ENCODE data around the gene FOXC2. TPM values are rescaled to one million over a fixed set of nuclear protein-coding genes. Genes with fewer than 3 reads are reported as not detected.
A peak's percentile ranks its signal among the peaks of the same experiment; 100 is the strongest.

The FOXC2 gene
- total and polyA plus RNA-seq, 2 experiments from 2014 or later, result 2.4 to 3.7 TPM

- Histone ChIP-seq H3K9me3 (ENCODE audit: low read depth) (no peaks in the 10 kb centered on the region), H3K27me3 (no peaks in the 10 kb centered on the region), H3K4me1 (ENCODE audit: low read depth) (peaks cover 6% of the 10 kb centered on the region), H3K36me3 (no peaks in the 10 kb centered on the region), H3K4me3 (no peak overlapping the region), H3K27ac (no peak overlapping the region)
- no peak for DNase-seq (ENCODE audit: low read depth in 1 of 2, low spot score in 1 of 2)
- TF ChIP-seq, protein P1, sequence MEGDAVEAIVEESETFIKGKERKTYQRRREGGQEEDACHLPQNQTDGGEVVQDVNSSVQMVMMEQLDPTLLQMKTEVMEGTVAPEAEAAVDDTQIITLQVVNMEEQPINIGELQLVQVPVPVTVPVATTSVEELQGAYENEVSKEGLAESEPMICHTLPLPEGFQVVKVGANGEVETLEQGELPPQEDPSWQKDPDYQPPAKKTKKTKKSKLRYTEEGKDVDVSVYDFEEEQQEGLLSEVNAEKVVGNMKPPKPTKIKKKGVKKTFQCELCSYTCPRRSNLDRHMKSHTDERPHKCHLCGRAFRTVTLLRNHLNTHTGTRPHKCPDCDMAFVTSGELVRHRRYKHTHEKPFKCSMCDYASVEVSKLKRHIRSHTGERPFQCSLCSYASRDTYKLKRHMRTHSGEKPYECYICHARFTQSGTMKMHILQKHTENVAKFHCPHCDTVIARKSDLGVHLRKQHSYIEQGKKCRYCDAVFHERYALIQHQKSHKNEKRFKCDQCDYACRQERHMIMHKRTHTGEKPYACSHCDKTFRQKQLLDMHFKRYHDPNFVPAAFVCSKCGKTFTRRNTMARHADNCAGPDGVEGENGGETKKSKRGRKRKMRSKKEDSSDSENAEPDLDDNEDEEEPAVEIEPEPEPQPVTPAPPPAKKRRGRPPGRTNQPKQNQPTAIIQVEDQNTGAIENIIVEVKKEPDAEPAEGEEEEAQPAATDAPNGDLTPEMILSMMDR (IDR thresholded peaks at IDR 0.05; ENCODE audit: low read depth, low read length), result no peak
Observed at GRCh38 chr16:86611941-86612340, 45.3 kb downstream of the FOXC2 start.

DNA sequence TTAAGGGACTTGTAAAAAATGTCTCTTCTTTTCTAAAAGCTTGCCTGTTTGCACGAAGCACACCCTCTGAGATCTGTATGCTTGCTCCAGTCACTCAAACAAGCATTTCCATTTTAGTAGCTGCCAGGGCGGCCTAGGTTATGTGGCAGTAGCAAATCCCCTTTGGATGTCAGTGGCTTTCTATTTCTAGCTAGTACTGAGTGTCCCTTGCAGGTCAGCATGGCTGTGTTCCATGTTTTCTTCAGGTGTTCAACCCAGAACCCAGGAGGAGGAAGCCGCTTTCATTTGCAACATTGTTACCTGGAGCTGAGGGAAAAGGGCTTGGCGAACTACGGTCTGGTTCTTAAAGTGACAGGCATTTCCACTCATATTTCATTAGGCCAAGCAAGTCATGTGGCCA, 48.1 kb downstream of the FOXC2 start:
- no peaks in the 10 kb centered on the region for H3K9me3 ChIP-seq (ENCODE audit: low read depth)
- H3K4me1 ChIP-seq (ENCODE audit: low read depth), result peaks cover 6% of the 10 kb centered on the region
- DNase-seq (ENCODE audit: low read depth in 1 of 2, low spot score in 1 of 2), result peak in 1 of 2 donors; percentile 14
- no peaks in the 10 kb centered on the region for H3K27me3 ChIP-seq
- no peaks in the 10 kb centered on the region for H3K36me3 ChIP-seq
- no peak overlapping the region for H3K4me3 ChIP-seq
- TF ChIP-seq, protein P1 (IDR thresholded peaks at IDR 0.05; ENCODE audit: low read depth, low read length), result no peak
- H3K27ac ChIP-seq, result no peak overlapping the region

DNA sequence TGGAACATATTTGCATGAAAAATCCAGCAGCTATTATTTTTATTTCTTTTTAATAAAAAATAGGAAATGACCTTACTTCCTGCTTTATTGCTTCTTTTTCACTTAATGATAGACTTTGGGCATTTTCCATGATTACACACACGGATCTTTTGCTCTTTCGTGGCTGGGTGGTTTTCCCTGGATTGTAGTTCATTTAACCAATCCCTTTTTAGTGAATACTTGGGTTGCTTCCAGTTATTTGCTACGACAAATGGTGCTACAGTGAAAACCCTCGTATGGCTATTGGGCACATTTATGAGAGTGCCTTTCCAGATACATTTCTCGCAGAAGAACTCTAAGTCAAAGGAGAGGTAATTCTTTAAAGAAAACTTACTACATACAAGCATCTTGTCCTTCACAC, 50.3 kb downstream of the FOXC2 start:
- Histone ChIP-seq H3K4me1 (ENCODE audit: low read depth) (no peaks in the 10 kb centered on the region), H3K27me3 (no peaks in the 10 kb centered on the region), H3K27ac (no peak overlapping the region), H3K36me3 (no peaks in the 10 kb centered on the region), H3K4me3 (no peak overlapping the region), H3K9me3 (ENCODE audit: low read depth) (no peaks in the 10 kb centered on the region)
- TF ChIP-seq, protein P1 (IDR thresholded peaks at IDR 0.05; ENCODE audit: low read depth, low read length), result no peak
- no peak for DNase-seq (ENCODE audit: low read depth in 1 of 2, low spot score in 1 of 2)

DNA sequence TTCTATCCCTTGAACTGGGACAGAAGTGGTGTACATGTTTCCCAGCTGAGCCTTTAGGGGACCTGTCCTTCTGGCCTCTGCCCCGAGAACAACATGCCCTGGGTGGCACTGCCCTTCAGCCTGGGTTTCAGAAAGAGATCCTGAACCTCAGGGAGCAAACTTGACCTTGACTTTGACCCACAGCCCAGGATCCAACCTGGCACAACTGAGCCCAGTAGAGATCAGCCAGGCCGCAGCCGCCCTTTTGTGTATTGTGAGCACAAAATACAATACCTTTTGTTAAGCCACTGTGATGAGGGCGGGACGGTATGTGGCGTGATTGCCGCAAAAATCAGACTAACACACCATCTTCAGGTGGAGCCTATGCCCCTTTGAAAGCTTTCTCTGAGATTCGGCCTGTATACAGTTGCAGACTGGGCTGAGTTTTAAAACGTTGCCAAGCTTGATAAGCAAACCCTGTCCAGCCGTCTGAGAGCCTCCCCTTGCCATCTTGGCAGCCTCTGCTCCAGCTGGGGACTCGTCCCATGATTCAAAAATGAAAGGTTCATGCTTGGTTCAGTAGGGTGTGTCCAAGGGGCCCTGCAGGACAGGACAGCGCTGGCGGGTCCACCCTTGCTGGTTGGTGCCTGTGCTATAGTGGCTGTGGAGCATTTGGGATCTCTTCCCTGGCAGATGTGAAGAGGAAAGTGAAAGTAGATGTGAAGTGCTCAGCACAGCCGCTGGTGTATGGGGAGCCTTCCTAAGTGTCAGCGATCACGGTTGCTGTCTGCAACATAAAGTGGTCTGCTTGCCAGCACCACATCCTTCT, 52.0 kb downstream of the FOXC2 start:
- Histone ChIP-seq H3K4me3 (no peak overlapping the region), H3K9me3 (ENCODE audit: low read depth) (no peaks in the 10 kb centered on the region), H3K27me3 (no peaks in the 10 kb centered on the region), H3K36me3 (no peaks in the 10 kb centered on the region), H3K27ac (no peak overlapping the region), H3K4me1 (ENCODE audit: low read depth) (no peaks in the 10 kb centered on the region)
- peak in 1 of 2 donors; percentile 50 for DNase-seq (ENCODE audit: low read depth in 1 of 2, low spot score in 1 of 2)
- TF ChIP-seq, protein P1 (IDR thresholded peaks at IDR 0.05; ENCODE audit: low read depth, low read length), result no peak

Other genes starting within 250 kb of the FOXC2 start
- 2.6 and 3.5 TPM in 2 replicates for gene FOXF1, start 56.3 kb upstream of the FOXC2 start, total RNA-seq
- 3.8 and 4.4 TPM in 2 replicates for gene FOXF1, start 56.3 kb upstream of the FOXC2 start, polyA plus RNA-seq
- 17.8 and 36.0 TPM in 2 replicates for gene MTHFSD, start 11.6 kb upstream of the FOXC2 start, total RNA-seq
- 23.0 and 28.8 TPM in 2 replicates for gene MTHFSD, start 11.6 kb upstream of the FOXC2 start, polyA plus RNA-seq
- 2.0 and 4.2 TPM in 2 replicates for gene FOXL1, start 11.7 kb downstream of the FOXC2 start, total RNA-seq
- gene FOXL1, start 11.7 kb downstream of the FOXC2 start, polyA plus RNA-seq, result 0.61 and 2.4 TPM in 2 replicates

Data from cardiac muscle cell (in vitro differentiated cells and primary cell).